ENCODE measurements around the gene TMEM19.

DNA sequence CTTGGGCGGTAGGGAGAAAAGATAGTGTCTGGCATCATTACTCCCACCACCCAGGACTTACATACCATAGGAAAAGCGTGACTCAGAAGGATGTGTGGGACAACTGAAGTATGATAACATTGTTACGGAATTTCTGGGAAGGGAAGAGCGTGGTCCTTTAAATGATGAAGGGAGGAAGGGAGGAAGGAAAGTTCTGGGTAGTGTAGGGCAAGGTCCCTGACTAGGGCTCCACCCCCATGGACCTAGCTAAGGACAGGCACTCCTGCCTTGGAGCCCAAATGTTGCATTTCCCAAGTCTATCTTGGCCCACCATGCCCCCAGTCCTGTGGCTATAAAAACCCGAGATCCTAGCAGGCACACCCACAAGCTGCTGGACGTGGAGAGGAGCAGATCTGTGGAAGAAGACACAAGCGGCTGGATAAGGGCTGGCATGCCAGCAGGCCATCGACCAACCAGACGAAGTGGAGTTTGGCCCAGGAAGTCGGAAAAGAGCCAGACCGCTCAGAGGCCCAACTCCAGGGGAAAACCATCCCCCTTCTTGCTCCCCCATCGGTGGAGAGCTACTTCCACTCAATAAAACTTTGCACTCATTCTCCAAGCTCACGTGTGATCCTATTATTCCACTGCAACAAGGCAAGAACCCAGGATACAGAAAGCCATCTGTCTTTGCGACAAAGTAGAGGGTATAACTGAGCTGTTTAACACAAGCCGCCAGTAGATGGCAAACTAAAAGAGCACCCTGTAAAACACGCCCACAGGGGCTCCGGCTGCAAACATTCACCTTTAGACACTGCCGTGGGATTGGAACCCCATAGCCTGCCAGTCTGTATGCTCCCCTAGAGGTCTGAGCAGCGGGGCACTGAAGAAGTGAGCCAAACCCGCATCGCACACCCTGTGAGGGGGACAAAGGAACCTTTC, 45.8 kb downstream of the TMEM19 start:
- TF ChIP-seq POLR2AphosphoS5 (IDR thresholded peaks at IDR 0.05) (no peak), POLR2A (IDR thresholded peaks at IDR 0.05) (no peak)
